ENCODE measurements around the gene ANTKMT.

GRCh38 chr16:732332-732731 is 11.4 kb downstream of the ANTKMT start:
- TF ChIP-seq CTCF (IDR thresholded peaks at IDR 0.05) (no peak), POLR2AphosphoS5 (IDR thresholded peaks at IDR 0.05) (no peak)

Data from breast epithelium (tissue), 3 donors.